Smooth muscle cell (in vitro differentiated cells): ENCODE data around the gene FBLN2. TPM values are rescaled to one million over a fixed set of nuclear protein-coding genes. Genes with fewer than 3 reads are reported as not detected.

Experiments used
- DNase-seq: peaks from one replicate; lab custom pipeline; 2025; ENCODE audit not compliant: unreplicated experiment; lab: John Stamatoyannopoulos, UW
- H2AFZ ChIP-seq: fragments of 200-600 bp; sonication (generic); 2 replicates; pipeline ENCODE4 v1.6.0; 2016; ENCODE audit warnings: antibody characterized with exemption, low read depth, mild to moderate bottlenecking
- H3F3A ChIP-seq: fragments of 200-600 bp; sonication (generic); 2 replicates; pipeline ENCODE4 v1.6.0; 2017; ENCODE audit warnings: antibody characterized with exemption, low read depth
- H3K27ac ChIP-seq: fragments of 200-600 bp; sonication (generic); 2 replicates; pipeline ENCODE4 v1.5.1; 2016; ENCODE audit warnings: low read depth, mild to moderate bottlenecking
- H3K27me3 ChIP-seq: fragments of 200-600 bp; sonication (generic); 2 replicates; pipeline ENCODE4 v1.6.1; 2016; ENCODE audit warnings: low read depth, mild to moderate bottlenecking
- H3K36me3 ChIP-seq: fragments of 200-600 bp; sonication (generic); 2 replicates; pipeline ENCODE4 v1.5.1; 2016; ENCODE audit warnings: low read depth
- H3K4me1 ChIP-seq: fragments of 200-600 bp; sonication (generic); 2 replicates; pipeline ENCODE4 v1.5.1; 2016; ENCODE audit warnings: low read depth
- H3K4me2 ChIP-seq: fragments of 200-600 bp; sonication (generic); 2 replicates; pipeline ENCODE4 v1.6.0; 2016; ENCODE audit warnings: mild to moderate bottlenecking
- H3K4me3 ChIP-seq: fragments of 200-600 bp; sonication (generic); 2 replicates; pipeline ENCODE4 v1.5.1; 2016; ENCODE audit warnings: mild to moderate bottlenecking
- H3K79me2 ChIP-seq: fragments of 200-600 bp; sonication (generic); 2 replicates; pipeline ENCODE4 v1.6.0; 2016; ENCODE audit warnings: low read depth, mild to moderate bottlenecking
- H3K9ac ChIP-seq: fragments of 200-600 bp; sonication (generic); 2 replicates; pipeline ENCODE4 v1.6.0; 2016; ENCODE audit warnings: low read depth
- H3K9me3 ChIP-seq: fragments of 200-600 bp; sonication (generic); replicated peaks from 2 replicates; pipeline ENCODE4 v1.5.1; 2016; ENCODE audit warnings: low read depth
- H4K20me1 ChIP-seq: fragments of 200-600 bp; sonication (generic); 2 replicates; pipeline ENCODE4 v1.6.0; 2016; ENCODE audit warnings: low read depth
- CTCF ChIP-seq: fragments of 200-600 bp; sonication (generic); IDR thresholded peaks from 2 replicates; pipeline ENCODE4 v1.5.1; 2017; ENCODE audit warnings: borderline replicate concordance, mild to moderate bottlenecking, antibody characterized with exemption; ENCODE audit not compliant: insufficient read depth, poor library complexity, severe bottlenecking
- WGBS: methylation state at CpG from one replicate; pipeline ENCODE4 v1.1.7; 2016; ENCODE audit warnings: low lambda C conversion rate; 5-methylcytosine and 5-hydroxymethylcytosine counted together
- polyA plus RNA-seq: library from polyadenylated mRNA; unstranded; fragments of >200 nt; fragmentation: Nextera tagmentation; extraction: Ambion mirVana; gene quantifications from 2 replicates; pipeline ENCODE4 v1.2.1, GENCODE V29; 2016
- total RNA-seq: library from RNA; depleted of rRNA; stranded (reverse); fragments of >200 nt; gene quantifications from 2 replicates; pipeline ENCODE4 v1.2.3, GENCODE V29; 2014

FBLN2 gene
- total and polyA plus RNA-seq, 2 experiments from 2014 or later: 159 to 390 TPM

GRCh38 chr3:13655061-13655913 is 106.4 kb downstream of the FBLN2 start:
- peak overlapping the region; percentile 87 for H3K4me2 ChIP-seq
- no peaks in the 10 kb centered on the region for H4K20me1 ChIP-seq
- no peak overlapping the region for H2AFZ ChIP-seq

GRCh38 chr3:13656584-13657301 is 107.8 kb downstream of the FBLN2 start:
- Histone ChIP-seq H3K4me1 (peaks cover 4% of the 10 kb centered on the region), H2AFZ (no peak overlapping the region)
- WGBS: 86% methylated on average over 8 of the region's 8 CpGs

More at GRCh38 chr3:13655061-13655913, 106.4 kb downstream of the FBLN2 start:
- H3F3A ChIP-seq: no peaks in the 10 kb centered on the region
- TF ChIP-seq CTCF: peak; percentile 73
- H3K4me3 ChIP-seq: peak overlapping the region; percentile 44
- no peaks in the 10 kb centered on the region for H3K36me3 ChIP-seq
- no peak overlapping the region for H3K9ac ChIP-seq
- H3K27ac ChIP-seq: no peak overlapping the region
- DNase-seq: peak; percentile 16
- WGBS: 18% methylated on average over 56 of the region's 70 CpGs
- H3K9me3 ChIP-seq: no peaks in the 10 kb centered on the region
- peaks cover 4% of the 10 kb centered on the region for H3K4me1 ChIP-seq
- no peaks in the 10 kb centered on the region for H3K79me2 ChIP-seq
- H3K27me3 ChIP-seq: peaks cover 18% of the 10 kb centered on the region

DNA sequence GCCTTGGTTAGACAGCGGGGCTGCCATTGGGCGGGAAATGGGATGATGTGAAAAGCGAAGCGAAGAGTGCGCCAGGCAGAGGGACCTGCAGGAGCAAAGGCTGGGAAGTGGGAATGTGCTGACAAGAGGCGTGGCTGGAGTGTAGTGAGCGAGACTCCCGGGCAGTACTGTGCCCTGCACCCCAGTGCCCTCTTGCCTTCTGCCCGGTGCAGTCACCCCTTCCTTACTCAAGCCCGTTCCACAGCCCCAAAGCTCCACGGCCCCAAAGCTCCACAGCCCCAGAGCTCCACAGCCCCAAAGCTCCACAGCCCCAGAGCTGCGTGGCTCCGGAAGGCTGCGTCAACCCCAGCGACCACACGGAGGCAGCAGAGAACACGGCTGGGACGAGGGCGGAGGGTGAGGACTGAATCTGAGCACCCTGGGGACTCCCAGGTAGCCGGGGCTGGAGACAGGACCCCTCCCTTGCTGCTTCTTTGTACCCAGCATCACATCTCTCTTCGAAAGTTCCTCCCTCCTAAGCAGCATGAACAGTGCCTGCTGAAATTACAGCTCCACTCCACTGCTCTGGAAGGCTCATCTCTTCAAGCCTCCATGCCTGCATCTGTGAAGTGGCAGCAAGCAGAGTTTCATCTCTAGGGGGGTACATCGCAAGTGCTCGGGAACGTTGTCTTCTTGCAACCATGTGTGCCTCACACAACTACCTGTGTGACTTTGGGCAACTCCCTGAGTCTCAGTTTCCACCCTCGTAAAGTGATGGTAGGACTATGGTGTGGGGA is 108.9 kb downstream of the FBLN2 start:
- H3K27me3 ChIP-seq: peaks cover 18% of the 10 kb centered on the region
- 22% methylated on average over 25 of the region's 25 CpGs for WGBS
- DNase-seq: peak; percentile 31

More at GRCh38 chr3:13656584-13657301, 107.8 kb downstream of the FBLN2 start:
- Histone ChIP-seq H3K79me2 (no peaks in the 10 kb centered on the region), H3K36me3 (no peaks in the 10 kb centered on the region), H4K20me1 (no peaks in the 10 kb centered on the region), H3K9me3 (no peaks in the 10 kb centered on the region), H3K27ac (no peak overlapping the region), H3K27me3 (peaks cover 18% of the 10 kb centered on the region), H3F3A (no peaks in the 10 kb centered on the region), H3K4me3 (no peak overlapping the region), H3K9ac (no peak overlapping the region), H3K4me2 (no peak overlapping the region)
- no peak for TF ChIP-seq CTCF
- DNase-seq: no peak

More for the DNA sequence above, 108.9 kb downstream of the FBLN2 start:
- H3K4me3 ChIP-seq: no peak overlapping the region
- no peaks in the 10 kb centered on the region for H3F3A ChIP-seq
- no peak overlapping the region for H3K9ac ChIP-seq
- H3K79me2 ChIP-seq: no peaks in the 10 kb centered on the region
- no peaks in the 10 kb centered on the region for H3K36me3 ChIP-seq
- no peaks in the 10 kb centered on the region for H4K20me1 ChIP-seq
- peak overlapping the region; percentile 61 for H3K4me2 ChIP-seq
- TF ChIP-seq CTCF: peak; percentile 76
- H3K27ac ChIP-seq: no peak overlapping the region
- H3K4me1 ChIP-seq: peaks cover 4% of the 10 kb centered on the region
- no peak overlapping the region for H2AFZ ChIP-seq
- H3K9me3 ChIP-seq: no peaks in the 10 kb centered on the region
